ENCODE results near the gene SH3RF3. TPM values are rescaled to one million over a fixed set of nuclear protein-coding genes. Genes with fewer than 3 reads are reported as not detected.
"Not testable (repeated sequence)": the region's sequence is repeated elsewhere in the genome, so short reads cannot be mapped to it uniquely, and the experiment has no call there.

SH3RF3 gene
- total RNA-seq, 1 donor from 2014 or later, result 0.22 TPM

GRCh38 chr2:109528811-109529501 lies 400.0 kb downstream of the SH3RF3 start:
- intact Hi-C loops (cut with micrococcal nuclease), result no loop called here

- intact Hi-C loops (cut with micrococcal nuclease), result no loop called here
Measured at GRCh38 chr2:109529532-109530449, 400.8 kb downstream of the SH3RF3 start.

GRCh38 chr2:109530712-109531111 lies 401.7 kb downstream of the SH3RF3 start:
- intact Hi-C loops (cut with micrococcal nuclease), result no loop called here

- intact Hi-C loops (cut with micrococcal nuclease), result no loop called here
Measured at GRCh38 chr2:109531221-109531620, 402.2 kb downstream of the SH3RF3 start.

- intact Hi-C loops (cut with micrococcal nuclease), result no loop called here
Measured at GRCh38 chr2:109531896-109532727, 403.1 kb downstream of the SH3RF3 start.

- intact Hi-C loops (cut with micrococcal nuclease), result no loop called here
Measured at GRCh38 chr2:109532728-109533076, 403.7 kb downstream of the SH3RF3 start.

- intact Hi-C loops (cut with micrococcal nuclease), result no loop called here
Measured at GRCh38 chr2:109533823-109534222, 404.8 kb downstream of the SH3RF3 start.

- intact Hi-C loops (cut with micrococcal nuclease), result no loop called here
Measured at GRCh38 chr2:109535217-109535946, 406.4 kb downstream of the SH3RF3 start.

GRCh38 chr2:109536556-109536955 lies 407.6 kb downstream of the SH3RF3 start:
- intact Hi-C loops (cut with micrococcal nuclease), result not testable (repeated sequence)

GRCh38 chr2:109537565-109538222 lies 408.7 kb downstream of the SH3RF3 start:
- intact Hi-C loops (cut with micrococcal nuclease), result no loop called here

GRCh38 chr2:109538546-109538945 lies 409.5 kb downstream of the SH3RF3 start:
- intact Hi-C loops (cut with micrococcal nuclease), result no loop called here

- intact Hi-C loops (cut with micrococcal nuclease), result loop anchor here (10.0 kb wide), 1 partner anchor 172 kb away; no protein-coding TSS in a partner anchor
Measured at GRCh38 chr2:109542384-109542783, 413.4 kb downstream of the SH3RF3 start.

- intact Hi-C loops (cut with micrococcal nuclease), result loop anchor here (2.0 to 10.0 kb wide), 2 partner anchors 117 to 169 kb away; no protein-coding TSS in a partner anchor
Measured at GRCh38 chr2:109545828-109546713, 417.1 kb downstream of the SH3RF3 start.

GRCh38 chr2:109547280-109547679 lies 418.3 kb downstream of the SH3RF3 start:
- intact Hi-C loops (cut with micrococcal nuclease), result loop anchor here (2.0 to 10.0 kb wide), 2 partner anchors 116 to 168 kb away; no protein-coding TSS in a partner anchor

GRCh38 chr2:109549016-109549590 lies 420.1 kb downstream of the SH3RF3 start:
- intact Hi-C loops (cut with micrococcal nuclease), result loop anchor here (10.0 kb wide), 1 partner anchor 166 kb away; no protein-coding TSS in a partner anchor
